ENCODE results near the gene AUH. TPM values are rescaled to one million over a fixed set of nuclear protein-coding genes. Genes with fewer than 3 reads are reported as not detected.

Gene AUH
- total and polyA plus RNA-seq, 2 donors (not counting 1 experiment from before 2014, with no cell fraction given): 11.3 to 55.5 TPM

DNA sequence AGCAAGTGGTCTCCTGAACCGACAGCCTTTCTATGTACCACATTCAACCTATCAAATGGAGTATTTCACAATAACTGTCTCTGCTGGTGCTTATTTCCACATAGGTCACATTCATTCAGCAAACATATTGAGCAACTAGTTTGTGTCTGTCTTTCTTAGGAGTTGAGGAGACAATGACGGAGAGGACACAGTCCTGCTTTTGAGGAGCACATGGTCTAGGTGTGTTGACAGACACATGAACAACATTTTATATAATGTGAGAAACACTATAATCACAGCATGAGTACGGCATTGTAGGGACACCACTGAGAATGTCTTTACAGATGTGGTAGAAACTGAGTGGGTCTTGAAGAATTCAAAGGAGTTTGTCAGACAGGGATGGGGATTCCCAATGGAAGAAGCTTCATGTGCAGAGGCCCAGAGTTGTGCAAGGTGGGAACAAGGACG, 33.4 kb upstream of the AUH start:
- H2AFZ ChIP-seq (ENCODE audit: low read length): no peak overlapping the region
- no peaks in the 10 kb centered on the region for H4K20me1 ChIP-seq (ENCODE audit: control insufficient read depth, extremely low read depth, insufficient read depth, low read length)
- no peaks in the 10 kb centered on the region for H3K27me3 ChIP-seq (ENCODE audit: control insufficient read depth, insufficient read depth, low read length)
- no peak overlapping the region for H3K4me3 ChIP-seq (replicated peaks in 1 of 4; ENCODE audit: control extremely low read depth in 1 of 4, insufficient read depth in 1 of 4, low read depth in 3 of 4, low read length in 4 of 4)
- no peak overlapping the region for H3K9ac ChIP-seq (ENCODE audit: insufficient read depth, low read length)
- no peak overlapping the region for H3K27ac ChIP-seq (ENCODE audit: insufficient read depth, low read length)
- no peaks in the 10 kb centered on the region for H3K9me3 ChIP-seq (ENCODE audit: control insufficient read depth, insufficient read depth, low read depth, low read length)
- peaks cover 5% of the 10 kb centered on the region for H3K4me1 ChIP-seq (ENCODE audit: control insufficient read depth, extremely low read depth, insufficient read depth, low read length)
- no peaks in the 10 kb centered on the region for H3K36me3 ChIP-seq (ENCODE audit: control insufficient read depth, insufficient read depth, low read length)
- H3K79me2 ChIP-seq (ENCODE audit: control insufficient read depth, insufficient read depth, low read length): no peaks in the 10 kb centered on the region
- peak; percentile 13 to 83 for DNase-seq (ENCODE audit: low read depth in 2 of 2)
- TF ChIP-seq, protein P1, sequence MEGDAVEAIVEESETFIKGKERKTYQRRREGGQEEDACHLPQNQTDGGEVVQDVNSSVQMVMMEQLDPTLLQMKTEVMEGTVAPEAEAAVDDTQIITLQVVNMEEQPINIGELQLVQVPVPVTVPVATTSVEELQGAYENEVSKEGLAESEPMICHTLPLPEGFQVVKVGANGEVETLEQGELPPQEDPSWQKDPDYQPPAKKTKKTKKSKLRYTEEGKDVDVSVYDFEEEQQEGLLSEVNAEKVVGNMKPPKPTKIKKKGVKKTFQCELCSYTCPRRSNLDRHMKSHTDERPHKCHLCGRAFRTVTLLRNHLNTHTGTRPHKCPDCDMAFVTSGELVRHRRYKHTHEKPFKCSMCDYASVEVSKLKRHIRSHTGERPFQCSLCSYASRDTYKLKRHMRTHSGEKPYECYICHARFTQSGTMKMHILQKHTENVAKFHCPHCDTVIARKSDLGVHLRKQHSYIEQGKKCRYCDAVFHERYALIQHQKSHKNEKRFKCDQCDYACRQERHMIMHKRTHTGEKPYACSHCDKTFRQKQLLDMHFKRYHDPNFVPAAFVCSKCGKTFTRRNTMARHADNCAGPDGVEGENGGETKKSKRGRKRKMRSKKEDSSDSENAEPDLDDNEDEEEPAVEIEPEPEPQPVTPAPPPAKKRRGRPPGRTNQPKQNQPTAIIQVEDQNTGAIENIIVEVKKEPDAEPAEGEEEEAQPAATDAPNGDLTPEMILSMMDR (conservative IDR thresholded peaks at IDR 0.05 in 1 of 2, IDR thresholded peaks at IDR 0.05 in 1 of 2; ENCODE audit: low read depth in 1 of 2, low read length in 2 of 2): no peak
- TF ChIP-seq EZH2 (IDR thresholded peaks at IDR 0.05; ENCODE audit: low read length, missing control alignments): no peak
- no peak overlapping the region for H3K4me2 ChIP-seq (ENCODE audit: extremely low read depth, insufficient read depth, low read length)

DNA sequence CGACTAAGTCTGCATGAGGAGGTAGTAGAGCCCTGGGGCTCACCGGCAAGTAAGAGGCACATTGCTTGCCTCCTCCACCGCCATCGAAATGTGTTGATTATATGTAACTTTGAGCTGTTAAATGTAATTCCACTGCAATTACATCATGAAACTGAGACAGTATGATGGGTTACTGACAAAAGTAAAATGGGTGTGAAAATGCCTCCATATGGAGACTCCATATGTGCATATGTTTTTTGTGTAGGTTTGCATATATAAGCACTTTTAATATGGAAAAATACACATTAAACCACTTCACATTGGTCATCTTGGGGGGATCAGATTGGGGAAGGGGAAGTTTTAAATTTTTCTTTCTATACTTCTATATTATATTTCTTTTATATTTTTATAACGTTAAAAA, 32.1 kb upstream of the AUH start:
- no peak for DNase-seq (ENCODE audit: low read depth in 2 of 2)
- no peak for TF ChIP-seq EZH2 (IDR thresholded peaks at IDR 0.05; ENCODE audit: low read length, missing control alignments)
- TF ChIP-seq, protein P1 (conservative IDR thresholded peaks at IDR 0.05 in 1 of 2, IDR thresholded peaks at IDR 0.05 in 1 of 2; ENCODE audit: low read depth in 1 of 2, low read length in 2 of 2): no peak
- Histone ChIP-seq H2AFZ (ENCODE audit: low read length) (no peak overlapping the region), H3K9ac (ENCODE audit: insufficient read depth, low read length) (no peak overlapping the region), H3K9me3 (ENCODE audit: control insufficient read depth, insufficient read depth, low read depth, low read length) (no peaks in the 10 kb centered on the region), H3K27me3 (ENCODE audit: control insufficient read depth, insufficient read depth, low read length) (no peaks in the 10 kb centered on the region), H3K79me2 (ENCODE audit: control insufficient read depth, insufficient read depth, low read length) (no peaks in the 10 kb centered on the region), H3K27ac (ENCODE audit: insufficient read depth, low read length) (no peak overlapping the region), H3K4me1 (ENCODE audit: control insufficient read depth, extremely low read depth, insufficient read depth, low read length) (peaks cover 5% of the 10 kb centered on the region), H3K4me3 (replicated peaks in 1 of 4; ENCODE audit: control extremely low read depth in 1 of 4, insufficient read depth in 1 of 4, low read depth in 3 of 4, low read length in 4 of 4) (no peak overlapping the region), H3K4me2 (ENCODE audit: extremely low read depth, insufficient read depth, low read length) (no peak overlapping the region), H4K20me1 (ENCODE audit: control insufficient read depth, extremely low read depth, insufficient read depth, low read length) (no peaks in the 10 kb centered on the region), H3K36me3 (ENCODE audit: control insufficient read depth, insufficient read depth, low read length) (no peaks in the 10 kb centered on the region)

DNA sequence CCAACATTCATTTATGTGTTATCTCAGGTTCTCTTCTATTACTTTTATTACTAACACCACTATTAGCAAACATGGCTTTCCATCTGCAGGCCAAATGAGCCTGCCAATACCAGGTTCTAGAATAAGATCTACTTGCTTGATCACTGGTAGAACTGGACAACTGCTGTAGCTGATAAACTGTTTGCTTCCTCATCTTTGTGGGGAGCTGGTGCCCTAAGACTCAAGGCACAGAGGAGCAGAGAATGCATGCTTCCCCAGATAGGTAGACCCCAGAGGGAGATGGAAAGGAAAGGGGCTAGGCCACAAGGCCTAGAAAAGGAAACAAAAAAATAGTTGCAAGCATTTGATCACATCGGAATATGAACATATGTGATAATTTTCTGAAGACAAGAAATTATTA, 30.7 kb upstream of the AUH start:
- Histone ChIP-seq H3K9me3 (ENCODE audit: control insufficient read depth, insufficient read depth, low read depth, low read length) (no peaks in the 10 kb centered on the region), H3K36me3 (ENCODE audit: control insufficient read depth, insufficient read depth, low read length) (no peaks in the 10 kb centered on the region)
- DNase-seq (ENCODE audit: low read depth in 2 of 2): no peak

More for the DNA sequence above, 30.7 kb upstream of the AUH start:
- Histone ChIP-seq H3K27ac (ENCODE audit: insufficient read depth, low read length) (no peak overlapping the region), H2AFZ (ENCODE audit: low read length) (no peak overlapping the region), H3K9ac (ENCODE audit: insufficient read depth, low read length) (no peak overlapping the region), H4K20me1 (ENCODE audit: control insufficient read depth, extremely low read depth, insufficient read depth, low read length) (no peaks in the 10 kb centered on the region), H3K4me2 (ENCODE audit: extremely low read depth, insufficient read depth, low read length) (no peak overlapping the region), H3K27me3 (ENCODE audit: control insufficient read depth, insufficient read depth, low read length) (no peaks in the 10 kb centered on the region), H3K4me1 (ENCODE audit: control insufficient read depth, extremely low read depth, insufficient read depth, low read length) (peaks cover 5% of the 10 kb centered on the region), H3K4me3 (replicated peaks in 1 of 4; ENCODE audit: control extremely low read depth in 1 of 4, insufficient read depth in 1 of 4, low read depth in 3 of 4, low read length in 4 of 4) (no peak overlapping the region), H3K79me2 (ENCODE audit: control insufficient read depth, insufficient read depth, low read length) (no peaks in the 10 kb centered on the region)
- no peak for TF ChIP-seq EZH2 (IDR thresholded peaks at IDR 0.05; ENCODE audit: low read length, missing control alignments)
- TF ChIP-seq, protein P1 (conservative IDR thresholded peaks at IDR 0.05 in 1 of 2, IDR thresholded peaks at IDR 0.05 in 1 of 2; ENCODE audit: low read depth in 1 of 2, low read length in 2 of 2): no peak

All from fibroblast of lung (primary cell).